Smooth muscle cell (in vitro differentiated cells): Measurements from ENCODE around the gene KLHL9. TPM values are rescaled to one million over a fixed set of nuclear protein-coding genes. Genes with fewer than 3 reads are reported as not detected.
"Not testable (repeated sequence)": the region's sequence is repeated elsewhere in the genome, so short reads cannot be mapped to it uniquely, and the experiment has no call there.

ENCODE experiments used
- DNase-seq: peaks from one replicate; lab custom pipeline; 2025; ENCODE audit not compliant: unreplicated experiment; lab: John Stamatoyannopoulos, UW
- H2AFZ ChIP-seq: fragments of 200-600 bp; sonication (generic); 2 replicates; pipeline ENCODE4 v1.6.0; 2016; ENCODE audit warnings: antibody characterized with exemption, low read depth, mild to moderate bottlenecking
- H3F3A ChIP-seq: fragments of 200-600 bp; sonication (generic); 2 replicates; pipeline ENCODE4 v1.6.0; 2017; ENCODE audit warnings: antibody characterized with exemption, low read depth
- H3K27ac ChIP-seq: fragments of 200-600 bp; sonication (generic); 2 replicates; pipeline ENCODE4 v1.5.1; 2016; ENCODE audit warnings: low read depth, mild to moderate bottlenecking
- H3K27me3 ChIP-seq: fragments of 200-600 bp; sonication (generic); 2 replicates; pipeline ENCODE4 v1.6.1; 2016; ENCODE audit warnings: low read depth, mild to moderate bottlenecking
- H3K36me3 ChIP-seq: fragments of 200-600 bp; sonication (generic); 2 replicates; pipeline ENCODE4 v1.5.1; 2016; ENCODE audit warnings: low read depth
- H3K4me1 ChIP-seq: fragments of 200-600 bp; sonication (generic); 2 replicates; pipeline ENCODE4 v1.5.1; 2016; ENCODE audit warnings: low read depth
- H3K4me2 ChIP-seq: fragments of 200-600 bp; sonication (generic); 2 replicates; pipeline ENCODE4 v1.6.0; 2016; ENCODE audit warnings: mild to moderate bottlenecking
- H3K4me3 ChIP-seq: fragments of 200-600 bp; sonication (generic); 2 replicates; pipeline ENCODE4 v1.5.1; 2016; ENCODE audit warnings: mild to moderate bottlenecking
- H3K79me2 ChIP-seq: fragments of 200-600 bp; sonication (generic); 2 replicates; pipeline ENCODE4 v1.6.0; 2016; ENCODE audit warnings: low read depth, mild to moderate bottlenecking
- H3K9ac ChIP-seq: fragments of 200-600 bp; sonication (generic); 2 replicates; pipeline ENCODE4 v1.6.0; 2016; ENCODE audit warnings: low read depth
- H3K9me3 ChIP-seq: fragments of 200-600 bp; sonication (generic); replicated peaks from 2 replicates; pipeline ENCODE4 v1.5.1; 2016; ENCODE audit warnings: low read depth
- H4K20me1 ChIP-seq: fragments of 200-600 bp; sonication (generic); 2 replicates; pipeline ENCODE4 v1.6.0; 2016; ENCODE audit warnings: low read depth
- WGBS: methylation state at CpG from one replicate; pipeline ENCODE4 v1.1.7; 2016; ENCODE audit warnings: low lambda C conversion rate; 5-methylcytosine and 5-hydroxymethylcytosine counted together
- polyA plus RNA-seq: library from polyadenylated mRNA; unstranded; fragments of >200 nt; fragmentation: Nextera tagmentation; extraction: Ambion mirVana; gene quantifications from 2 replicates; pipeline ENCODE4 v1.2.1, GENCODE V29; 2016
- total RNA-seq: library from RNA; depleted of rRNA; stranded (reverse); fragments of >200 nt; gene quantifications from 2 replicates; pipeline ENCODE4 v1.2.3, GENCODE V29; 2014
- TF ChIP-seq, protein P1 (sequence below): fragments of 200-600 bp; sonication (generic); IDR thresholded peaks from 2 replicates; pipeline ENCODE4 v1.5.1; 2017; ENCODE audit warnings: borderline replicate concordance, mild to moderate bottlenecking, antibody characterized with exemption; ENCODE audit not compliant: insufficient read depth, poor library complexity, severe bottlenecking

The KLHL9 gene
- total and polyA plus RNA-seq, 2 experiments from 2014 or later: 17.4 to 37.1 TPM

DNA sequence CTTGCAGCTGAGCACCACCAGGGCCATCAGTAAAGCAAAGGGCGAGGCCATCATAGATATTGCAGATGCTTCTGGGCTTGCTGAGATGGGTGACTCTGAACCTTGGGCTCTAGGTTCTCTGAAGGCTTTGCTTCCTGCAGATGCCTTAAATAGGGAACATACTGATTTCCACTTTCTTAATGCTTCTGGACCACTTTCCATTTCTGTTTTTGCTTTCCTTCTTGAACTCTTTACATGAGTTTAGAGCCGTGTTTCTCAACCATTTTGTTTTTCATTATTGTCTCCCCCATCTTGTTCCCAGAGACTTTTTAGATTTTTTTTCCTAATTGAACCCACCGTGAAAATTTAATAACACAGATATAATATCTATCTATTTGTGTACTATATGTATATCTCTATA, 32.8 kb upstream of the KLHL9 start, which contains the start of gene IFNA13:
IFNA13 (minus strand) TSS at position 101 of the 400 bp plus-strand sequence; CDS start at position 54, 47 bp downstream.
- TF ChIP-seq, protein P1, sequence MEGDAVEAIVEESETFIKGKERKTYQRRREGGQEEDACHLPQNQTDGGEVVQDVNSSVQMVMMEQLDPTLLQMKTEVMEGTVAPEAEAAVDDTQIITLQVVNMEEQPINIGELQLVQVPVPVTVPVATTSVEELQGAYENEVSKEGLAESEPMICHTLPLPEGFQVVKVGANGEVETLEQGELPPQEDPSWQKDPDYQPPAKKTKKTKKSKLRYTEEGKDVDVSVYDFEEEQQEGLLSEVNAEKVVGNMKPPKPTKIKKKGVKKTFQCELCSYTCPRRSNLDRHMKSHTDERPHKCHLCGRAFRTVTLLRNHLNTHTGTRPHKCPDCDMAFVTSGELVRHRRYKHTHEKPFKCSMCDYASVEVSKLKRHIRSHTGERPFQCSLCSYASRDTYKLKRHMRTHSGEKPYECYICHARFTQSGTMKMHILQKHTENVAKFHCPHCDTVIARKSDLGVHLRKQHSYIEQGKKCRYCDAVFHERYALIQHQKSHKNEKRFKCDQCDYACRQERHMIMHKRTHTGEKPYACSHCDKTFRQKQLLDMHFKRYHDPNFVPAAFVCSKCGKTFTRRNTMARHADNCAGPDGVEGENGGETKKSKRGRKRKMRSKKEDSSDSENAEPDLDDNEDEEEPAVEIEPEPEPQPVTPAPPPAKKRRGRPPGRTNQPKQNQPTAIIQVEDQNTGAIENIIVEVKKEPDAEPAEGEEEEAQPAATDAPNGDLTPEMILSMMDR: no peak
- Histone ChIP-seq H3K79me2 (no peaks in the 10 kb centered on the region), H3K27ac (no peak within 1 kb of the TSS), H2AFZ (no peak within 1 kb of the TSS), H4K20me1 (no peaks in the 10 kb centered on the region), H3K4me3 (no peak within 1 kb of the TSS), H3K9me3 (no peaks in the 10 kb centered on the region), H3F3A (no peaks in the 10 kb centered on the region), H3K36me3 (no peaks in the 10 kb centered on the region), H3K4me1 (no peaks in the 10 kb centered on the region), H3K27me3 (no peaks in the 10 kb centered on the region), H3K4me2 (no peak within 1 kb of the TSS), H3K9ac (no peak within 1 kb of the TSS)
- DNase-seq: no peak
- 96% methylated on average over 3 of the region's 3 CpGs for WGBS

- not testable (repeated sequence) for H3K9ac ChIP-seq, H2AFZ ChIP-seq, H3K79me2 ChIP-seq, H3K9me3 ChIP-seq, H3K4me2 ChIP-seq, H3K4me1 ChIP-seq, H3K4me3 ChIP-seq, H3K27ac ChIP-seq, H3F3A ChIP-seq, DNase-seq, H4K20me1 ChIP-seq, H3K36me3 ChIP-seq, H3K27me3 ChIP-seq
- WGBS: 100% methylated on average over 1 of the region's 2 CpGs
Measured at GRCh38 chr9:21367169-21367568, 32.0 kb upstream of the KLHL9 start.

DNA sequence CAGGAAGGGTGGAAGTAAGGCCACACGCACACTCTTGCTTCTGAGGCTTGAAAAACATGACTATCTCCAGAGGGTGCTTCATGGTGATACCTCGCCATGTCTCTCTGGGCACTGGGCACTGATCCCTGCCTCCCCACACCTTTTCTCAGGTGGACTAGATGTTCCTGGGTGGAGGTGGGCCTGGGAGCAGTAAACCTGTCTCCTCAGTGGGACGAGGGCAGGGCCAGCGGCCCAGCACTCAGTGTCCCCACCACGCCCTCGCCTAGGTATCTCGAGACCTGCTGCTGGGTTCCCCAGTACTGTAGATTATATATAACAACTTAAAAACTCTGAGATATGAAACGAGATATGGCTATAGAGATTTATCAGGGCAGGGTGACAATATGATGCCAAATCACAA, 27.1 kb upstream of the KLHL9 start:
- no peaks in the 10 kb centered on the region for H4K20me1 ChIP-seq
- H3K79me2 ChIP-seq: no peaks in the 10 kb centered on the region
- H3F3A ChIP-seq: no peaks in the 10 kb centered on the region
- no peaks in the 10 kb centered on the region for H3K9me3 ChIP-seq
- no peak for DNase-seq
- WGBS: 95% methylated on average over 8 of the region's 8 CpGs
- H3K27ac ChIP-seq: no peak overlapping the region
- H3K36me3 ChIP-seq: no peaks in the 10 kb centered on the region
- no peak overlapping the region for H3K4me2 ChIP-seq
- TF ChIP-seq, protein P1: no peak
- H3K4me3 ChIP-seq: no peak overlapping the region
- H2AFZ ChIP-seq: no peak overlapping the region
- H3K27me3 ChIP-seq: no peaks in the 10 kb centered on the region
- H3K4me1 ChIP-seq: no peaks in the 10 kb centered on the region
- no peak overlapping the region for H3K9ac ChIP-seq

DNA sequence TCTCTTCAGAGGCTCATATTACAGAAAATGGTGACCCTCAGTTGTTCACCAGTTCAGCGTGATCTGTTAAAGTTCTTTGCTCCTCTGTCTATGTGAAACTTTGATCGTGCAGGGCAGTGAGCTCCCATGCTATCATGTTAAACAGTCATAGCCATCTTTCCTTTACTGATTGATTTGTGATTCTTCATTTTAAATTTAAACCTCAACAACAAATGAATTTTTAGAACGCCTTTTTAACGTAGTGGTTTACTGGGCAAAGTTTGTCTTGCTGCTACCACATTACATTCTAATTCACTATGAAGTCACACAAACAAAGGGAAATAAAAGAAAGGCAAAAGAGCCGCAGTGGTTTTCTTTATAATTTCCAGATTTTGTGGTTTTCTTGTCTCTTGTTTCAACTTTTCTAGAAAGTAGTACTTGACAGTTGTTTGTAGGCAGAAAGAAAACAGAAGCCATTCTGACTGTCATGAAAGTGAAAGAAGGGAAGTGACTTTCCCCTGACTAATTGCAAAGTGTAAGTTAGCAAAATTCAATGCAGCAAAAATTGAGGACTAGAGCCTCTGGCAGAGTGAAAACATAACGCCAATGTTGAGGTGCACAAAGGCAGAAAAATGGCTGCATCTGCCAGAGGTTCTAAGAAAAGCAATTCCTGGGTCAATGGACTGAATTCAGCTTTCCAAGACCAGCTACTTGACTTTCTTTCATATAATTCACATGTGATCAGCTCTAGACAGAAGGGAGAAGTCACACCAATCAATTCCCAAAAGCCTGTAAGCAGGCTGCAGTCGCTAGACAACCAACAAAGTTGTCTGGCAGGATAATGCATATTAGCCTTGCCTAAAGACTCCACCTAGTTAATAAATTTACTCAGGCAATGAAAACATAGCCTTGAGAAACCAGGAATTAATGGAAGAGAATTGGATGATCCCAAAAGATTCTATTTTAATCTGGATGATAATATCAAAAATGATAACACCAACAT, 22.6 kb upstream of the KLHL9 start:
- no peak for DNase-seq
- H3K4me3 ChIP-seq: peak overlapping the region; percentile 25
- 46% methylated on average over 7 of the region's 7 CpGs for WGBS

More for the DNA sequence above, 22.6 kb upstream of the KLHL9 start:
- H2AFZ ChIP-seq: peak overlapping the region; percentile 84
- TF ChIP-seq, protein P1: no peak
- H3K27me3 ChIP-seq: no peaks in the 10 kb centered on the region
- no peaks in the 10 kb centered on the region for H3F3A ChIP-seq
- no peak overlapping the region for H3K9ac ChIP-seq
- no peaks in the 10 kb centered on the region for H4K20me1 ChIP-seq
- H3K27ac ChIP-seq: peak overlapping the region; percentile 65
- no peaks in the 10 kb centered on the region for H3K4me1 ChIP-seq
- no peaks in the 10 kb centered on the region for H3K36me3 ChIP-seq
- no peaks in the 10 kb centered on the region for H3K79me2 ChIP-seq
- no peaks in the 10 kb centered on the region for H3K9me3 ChIP-seq
- peak overlapping the region; percentile 79 for H3K4me2 ChIP-seq
